Progenitor cell of endocrine pancreas (in vitro differentiated cells): ENCODE data around the gene CENPU. TPM values are rescaled to one million over a fixed set of nuclear protein-coding genes. Genes with fewer than 3 reads are reported as not detected.

Experiments used
- DNase-seq: peaks from one replicate; pipeline ENCODE4 v3.0.0; 2021; ENCODE audit warnings: low spot score; ENCODE audit not compliant: unreplicated experiment
- H3K27ac Mint-ChIP-seq: 2 replicates; pipeline ENCODE4 v1.8.0; 2021; ENCODE audit warnings: mild to moderate bottlenecking, moderate library complexity, mixed read lengths
- H3K27me3 Mint-ChIP-seq: 2 replicates; pipeline ENCODE4 v1.8.0; 2021; ENCODE audit warnings: mixed read lengths
- H3K36me3 Mint-ChIP-seq: 2 replicates; pipeline ENCODE4 v1.8.0; 2022; ENCODE audit warnings: mixed read lengths; ENCODE audit not compliant: insufficient read depth
- H3K4me1 Mint-ChIP-seq: 2 replicates; pipeline ENCODE4 v1.8.0; 2021; ENCODE audit warnings: low read depth, mixed read lengths
- H3K4me3 Mint-ChIP-seq: 2 replicates; pipeline ENCODE4 v1.8.0; 2021; ENCODE audit warnings: low read depth, mild to moderate bottlenecking, moderate library complexity, mixed read lengths
- H3K9me3 Mint-ChIP-seq: 2 replicates; pipeline ENCODE4 v1.8.0; 2021; ENCODE audit warnings: low read depth, mixed read lengths
- total RNA-seq: library from RNA; stranded (reverse); gene quantifications from 2 replicates; pipeline ENCODE4 v1.2.1, GENCODE V29; 2021
- TF ChIP-seq, protein P1 (sequence below): fragments of 200-600 bp; sonication (generic); IDR thresholded peaks from one replicate; pipeline ENCODE4 v1.5.0; 2021; ENCODE audit warnings: antibody characterized with exemption, mild to moderate bottlenecking; ENCODE audit not compliant: unreplicated experiment

CENPU gene
- total RNA-seq, 1 donor from 2014 or later: 39.2 TPM

DNA sequence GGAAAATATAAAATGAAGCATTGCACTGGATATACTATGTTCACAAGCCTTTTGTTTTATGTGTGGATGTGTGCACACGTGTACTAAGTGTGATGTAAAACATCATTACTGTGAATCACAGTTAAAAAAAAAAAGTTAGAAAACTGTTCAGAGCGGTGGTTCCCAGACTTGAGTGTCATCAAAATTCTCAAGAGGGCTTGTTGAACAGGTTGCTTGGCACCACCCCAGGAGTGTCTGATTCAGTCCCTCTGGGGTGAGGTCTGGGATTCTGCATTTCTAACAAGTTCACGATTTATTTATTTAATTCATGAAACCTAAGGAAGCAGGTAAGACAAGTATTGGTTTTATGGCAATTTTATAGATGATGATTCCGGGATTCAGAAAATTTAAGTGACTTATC lies 1.8 kb downstream of the CENPU start:
- Mint-ChIP-seq H3K27ac (peak overlapping the region; percentile 80), H3K4me1 (peaks cover 17% of the 10 kb centered on the region), H3K36me3 (peaks cover 9% of the 10 kb centered on the region), H3K4me3 (peak overlapping the region; percentile 91), H3K9me3 (no peaks in the 10 kb centered on the region), H3K27me3 (no peaks in the 10 kb centered on the region)
- TF ChIP-seq, protein P1, sequence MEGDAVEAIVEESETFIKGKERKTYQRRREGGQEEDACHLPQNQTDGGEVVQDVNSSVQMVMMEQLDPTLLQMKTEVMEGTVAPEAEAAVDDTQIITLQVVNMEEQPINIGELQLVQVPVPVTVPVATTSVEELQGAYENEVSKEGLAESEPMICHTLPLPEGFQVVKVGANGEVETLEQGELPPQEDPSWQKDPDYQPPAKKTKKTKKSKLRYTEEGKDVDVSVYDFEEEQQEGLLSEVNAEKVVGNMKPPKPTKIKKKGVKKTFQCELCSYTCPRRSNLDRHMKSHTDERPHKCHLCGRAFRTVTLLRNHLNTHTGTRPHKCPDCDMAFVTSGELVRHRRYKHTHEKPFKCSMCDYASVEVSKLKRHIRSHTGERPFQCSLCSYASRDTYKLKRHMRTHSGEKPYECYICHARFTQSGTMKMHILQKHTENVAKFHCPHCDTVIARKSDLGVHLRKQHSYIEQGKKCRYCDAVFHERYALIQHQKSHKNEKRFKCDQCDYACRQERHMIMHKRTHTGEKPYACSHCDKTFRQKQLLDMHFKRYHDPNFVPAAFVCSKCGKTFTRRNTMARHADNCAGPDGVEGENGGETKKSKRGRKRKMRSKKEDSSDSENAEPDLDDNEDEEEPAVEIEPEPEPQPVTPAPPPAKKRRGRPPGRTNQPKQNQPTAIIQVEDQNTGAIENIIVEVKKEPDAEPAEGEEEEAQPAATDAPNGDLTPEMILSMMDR: no peak
- DNase-seq: no peak

GRCh38 chr4:184731056-184731455 lies 2.8 kb downstream of the CENPU start:
- peaks cover 12% of the 10 kb centered on the region for H3K36me3 Mint-ChIP-seq
- peaks cover 17% of the 10 kb centered on the region for H3K4me1 Mint-ChIP-seq
- H3K9me3 Mint-ChIP-seq: no peaks in the 10 kb centered on the region
- no peak overlapping the region for H3K4me3 Mint-ChIP-seq
- H3K27ac Mint-ChIP-seq: no peak overlapping the region
- no peaks in the 10 kb centered on the region for H3K27me3 Mint-ChIP-seq
- TF ChIP-seq, protein P1: no peak
- no peak for DNase-seq

- Mint-ChIP-seq H3K36me3 (peaks cover 12% of the 10 kb centered on the region), H3K9me3 (no peaks in the 10 kb centered on the region), H3K27me3 (no peaks in the 10 kb centered on the region), H3K4me3 (no peak overlapping the region), H3K27ac (no peak overlapping the region), H3K4me1 (peaks cover 17% of the 10 kb centered on the region)
- DNase-seq: no peak
- TF ChIP-seq, protein P1: no peak
These were observed 4.0 kb downstream of the CENPU start for GRCh38 chr4:184729946-184730345.

DNA sequence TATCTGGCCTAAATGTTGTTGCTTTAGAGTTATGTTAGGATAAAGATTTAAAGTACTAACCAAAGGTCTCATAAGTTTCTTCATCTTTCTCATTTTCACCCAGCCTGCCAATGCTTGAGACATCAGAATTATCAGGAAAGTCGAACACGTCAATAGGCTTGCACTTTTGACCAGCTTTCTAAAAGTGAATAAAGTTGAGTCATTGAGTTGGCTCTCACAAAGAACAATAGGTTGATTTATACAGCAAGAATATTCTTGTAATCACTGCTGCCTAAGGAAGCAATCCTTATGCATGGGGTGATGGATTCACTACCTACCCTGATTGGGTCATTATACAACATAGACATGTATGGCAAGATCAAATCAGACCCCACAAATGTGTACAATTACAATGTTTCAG lies 5.0 kb downstream of the CENPU start:
- no peak overlapping the region for H3K27ac Mint-ChIP-seq
- TF ChIP-seq, protein P1: no peak
- no peaks in the 10 kb centered on the region for H3K27me3 Mint-ChIP-seq
- H3K36me3 Mint-ChIP-seq: peaks cover 15% of the 10 kb centered on the region
- no peak for DNase-seq
- peaks cover 14% of the 10 kb centered on the region for H3K4me1 Mint-ChIP-seq
- H3K9me3 Mint-ChIP-seq: no peaks in the 10 kb centered on the region
- H3K4me3 Mint-ChIP-seq: no peak overlapping the region

DNA sequence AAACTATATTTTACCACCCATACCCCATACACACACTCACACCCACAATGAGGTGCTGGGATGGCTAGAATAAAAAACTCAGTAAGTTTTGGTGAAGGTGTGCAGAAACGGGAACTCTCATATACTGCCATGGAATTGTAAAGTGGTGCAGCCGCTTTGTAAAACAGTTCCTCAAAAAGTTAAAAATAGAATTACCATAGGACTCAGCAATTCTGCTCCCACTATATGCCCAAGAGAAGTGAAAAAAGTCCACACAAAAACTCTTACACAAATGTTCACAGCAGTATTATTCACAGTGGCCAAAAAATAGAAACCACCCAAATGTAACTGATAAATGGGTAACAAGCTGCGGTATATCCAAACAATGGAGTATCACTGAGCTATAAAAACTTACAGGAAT lies 6.5 kb downstream of the CENPU start:
- H3K36me3 Mint-ChIP-seq: peaks cover 22% of the 10 kb centered on the region
- no peaks in the 10 kb centered on the region for H3K9me3 Mint-ChIP-seq
- no peak overlapping the region for H3K4me3 Mint-ChIP-seq
- no peak overlapping the region for H3K27ac Mint-ChIP-seq
- DNase-seq: no peak
- peaks cover 9% of the 10 kb centered on the region for H3K4me1 Mint-ChIP-seq
- TF ChIP-seq, protein P1: no peak
- H3K27me3 Mint-ChIP-seq: no peaks in the 10 kb centered on the region
